Astrocyte (in vitro differentiated cells and primary cell): ENCODE data around the gene ZNF726.

Source experiments
- CTCF ChIP-seq: IDR thresholded peaks from 2 replicates; pipeline ENCODE4 v1.5.1; 2011; ENCODE audit warnings: low read depth, mild to moderate bottlenecking, inconsistent platforms, low read length, moderate library complexity; ENCODE audit not compliant: insufficient read depth
- EZH2 ChIP-seq: IDR thresholded peaks from 2 replicates; pipeline ENCODE4 v1.6.1; 2012; ENCODE audit warnings: mild to moderate bottlenecking, low read length, inconsistent platforms; ENCODE audit not compliant: insufficient read depth

GRCh38 chr19:23909222-23909621 is 5.5 kb upstream of the ZNF726 start:
- TF ChIP-seq CTCF (no peak), EZH2 (no peak)
